ENCODE data around the gene CPZ.

DNA sequence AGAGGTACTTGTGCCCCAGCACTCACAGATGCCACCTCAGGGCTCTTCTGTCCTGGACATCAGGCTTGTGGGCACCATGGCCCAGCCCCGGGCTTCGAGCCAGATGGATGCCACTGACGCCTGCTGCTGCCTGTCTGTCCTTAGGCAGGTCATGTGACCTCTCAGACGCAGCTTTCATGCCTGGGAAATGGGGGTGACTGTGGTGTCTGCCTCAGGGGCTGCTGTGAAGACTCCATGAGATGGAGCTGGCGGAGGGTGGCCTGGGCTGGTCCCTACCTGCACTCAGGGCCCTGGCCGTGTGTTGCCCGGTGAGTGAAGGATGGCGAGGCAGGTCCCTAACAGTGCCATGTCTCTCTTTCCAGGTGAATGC, 6.5 kb downstream of the CPZ start:
- TF ChIP-seq EZH2 (IDR thresholded peaks at IDR 0.05; ENCODE audit: insufficient read depth, poor library complexity, severe bottlenecking) (no peak), EZH2phosphoT487 (IDR thresholded peaks at IDR 0.05; ENCODE audit: insufficient read depth, low read depth) (no peak)
